GM18508 (cell line): ENCODE measurements around the gene NPAS3.

Experiments used
- ATAC-seq: cut with Tn5 transposase; IDR thresholded peaks from one replicate; pipeline ENCODE4 v1.9.1; 2021; ENCODE audit warnings: moderate number of reproducible peaks; ENCODE audit not compliant: insufficient read depth, unreplicated experiment

NPAS3 gene

GRCh38 chr14:33009673-33010072 lies 71.0 kb downstream of the NPAS3 start:
- ATAC-seq = no peak

DNA sequence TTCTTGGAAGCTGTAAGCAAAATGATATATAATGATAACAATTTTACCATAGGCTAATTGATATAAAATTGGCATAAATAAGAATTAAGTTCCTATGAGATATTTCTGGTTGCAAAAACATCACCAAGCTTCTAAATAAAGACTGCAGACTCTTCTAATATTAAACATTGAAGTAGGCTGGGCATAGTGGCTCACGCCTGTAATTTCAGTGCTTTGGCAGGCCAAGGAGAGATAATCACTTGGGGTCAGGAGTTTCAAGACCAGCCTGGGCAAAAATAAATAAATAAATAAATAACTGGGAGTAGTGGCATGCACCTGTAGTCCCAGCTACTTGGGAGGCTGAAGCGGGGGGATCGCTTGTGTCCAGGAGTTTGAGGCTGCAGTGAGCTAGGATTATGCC lies 71.8 kb downstream of the NPAS3 start:
- ATAC-seq = no peak

GRCh38 chr14:33014710-33015109 lies 76.0 kb downstream of the NPAS3 start:
- no peak for ATAC-seq

GRCh38 chr14:33016613-33017012 lies 77.9 kb downstream of the NPAS3 start:
- ATAC-seq = no peak

DNA sequence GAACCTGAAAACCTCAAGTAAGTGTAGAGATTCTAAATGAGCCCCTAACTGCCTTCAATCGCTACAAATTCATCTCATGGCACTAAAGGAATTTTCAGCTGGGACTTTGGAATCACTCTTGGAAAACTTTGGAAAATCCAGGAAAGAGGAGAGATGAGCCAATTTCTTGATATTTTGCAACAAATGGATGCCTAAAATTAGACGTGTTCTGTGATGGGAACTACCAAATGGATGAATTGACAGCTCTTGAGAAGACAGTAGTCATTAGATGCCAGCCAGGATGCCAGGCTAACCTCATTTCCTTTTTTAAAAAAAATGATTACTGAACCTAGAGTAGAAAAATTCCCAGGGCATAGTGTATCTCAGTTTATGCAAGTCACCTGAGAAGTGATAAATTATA lies 78.3 kb downstream of the NPAS3 start:
- ATAC-seq = no peak

- no peak for ATAC-seq
Measured at GRCh38 chr14:33019346-33019745, 80.7 kb downstream of the NPAS3 start.

DNA sequence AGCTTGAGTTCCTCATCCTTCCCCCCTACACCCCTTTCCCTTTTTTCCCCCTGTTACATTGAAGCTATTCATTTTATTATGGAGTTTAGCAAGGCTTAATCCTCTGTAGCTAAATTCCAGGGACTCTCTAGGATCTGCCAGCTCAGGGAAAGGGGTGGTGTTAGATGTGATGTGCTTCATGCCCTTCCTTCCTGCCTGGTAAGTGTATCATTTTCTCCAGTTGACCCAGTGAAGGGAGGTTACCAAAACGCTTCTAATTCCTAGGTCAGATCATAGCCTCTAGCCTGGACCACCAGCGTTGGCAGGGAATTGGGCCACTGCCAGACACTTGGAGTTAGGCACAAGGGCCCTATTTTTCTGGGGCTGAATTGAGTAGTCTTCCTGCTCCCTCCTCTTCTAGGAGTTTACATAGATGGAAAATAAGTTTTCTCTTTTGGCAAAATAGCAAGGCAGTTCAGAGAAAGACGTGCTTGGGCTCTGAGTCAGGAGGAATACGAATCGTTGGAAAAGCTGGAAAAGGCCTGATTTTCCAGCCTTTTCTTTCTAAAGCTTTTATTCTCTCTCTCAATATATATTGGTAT lies 88.3 kb downstream of the NPAS3 start:
- ATAC-seq = no peak

- no peak for ATAC-seq
Measured at GRCh38 chr14:33029511-33029910, 90.8 kb downstream of the NPAS3 start.

DNA sequence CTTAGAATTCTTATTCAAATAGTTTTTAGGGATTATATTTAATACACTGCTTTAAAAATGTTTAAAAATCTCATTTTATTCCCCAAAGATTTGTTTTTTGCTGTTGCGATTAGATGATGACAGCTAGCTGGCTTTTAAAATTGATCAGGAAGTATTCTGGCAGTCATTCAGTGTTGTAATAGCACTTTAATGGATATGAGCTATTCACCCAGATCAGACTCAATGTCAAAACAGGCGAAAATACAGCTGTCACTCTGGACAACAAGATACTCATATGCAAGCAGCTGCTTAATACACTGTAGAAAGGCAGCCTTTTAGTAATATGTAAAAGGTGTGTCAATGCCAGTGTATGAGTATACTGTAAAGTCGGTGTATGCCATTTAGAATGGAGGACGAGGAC lies 91.7 kb downstream of the NPAS3 start:
- no peak for ATAC-seq

DNA sequence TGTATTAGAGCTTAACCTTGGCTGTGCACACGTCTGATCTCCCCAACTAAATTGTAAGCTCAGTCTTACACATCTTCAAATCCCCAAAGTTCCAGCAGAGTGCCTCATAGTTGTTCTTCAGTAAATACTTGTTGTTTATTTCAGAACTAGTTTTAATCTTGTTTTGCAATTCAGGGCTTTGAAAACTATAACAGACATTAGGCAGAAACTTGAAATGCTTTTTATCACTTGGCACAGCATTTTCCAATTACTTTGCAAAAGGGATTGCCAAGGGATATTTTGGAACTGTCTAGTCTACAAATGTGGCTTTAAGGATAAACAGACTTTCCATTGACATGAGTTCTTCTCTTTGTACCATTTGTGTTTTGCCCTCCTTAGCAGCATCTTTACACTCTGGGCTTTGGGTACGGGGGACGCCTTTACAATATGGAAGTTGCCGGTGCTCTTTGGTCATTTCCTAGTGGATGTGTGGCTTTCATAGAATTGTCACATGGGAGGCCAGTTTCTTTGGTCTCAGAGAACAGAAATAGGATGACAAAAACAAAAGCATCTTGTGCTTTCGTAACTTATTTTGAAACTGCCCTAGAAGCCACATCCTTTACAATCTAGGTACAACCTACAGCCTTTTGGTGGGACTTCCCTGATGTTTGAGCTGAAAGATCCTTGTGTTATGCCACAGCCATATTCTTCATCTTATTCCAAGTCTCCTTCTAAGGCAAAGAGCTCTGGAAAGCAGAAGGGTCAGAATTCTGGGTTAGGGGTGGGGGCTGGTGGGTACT lies 96.9 kb downstream of the NPAS3 start:
- no peak for ATAC-seq

- ATAC-seq = no peak
Measured at GRCh38 chr14:33039311-33039710, 100.6 kb downstream of the NPAS3 start.

DNA sequence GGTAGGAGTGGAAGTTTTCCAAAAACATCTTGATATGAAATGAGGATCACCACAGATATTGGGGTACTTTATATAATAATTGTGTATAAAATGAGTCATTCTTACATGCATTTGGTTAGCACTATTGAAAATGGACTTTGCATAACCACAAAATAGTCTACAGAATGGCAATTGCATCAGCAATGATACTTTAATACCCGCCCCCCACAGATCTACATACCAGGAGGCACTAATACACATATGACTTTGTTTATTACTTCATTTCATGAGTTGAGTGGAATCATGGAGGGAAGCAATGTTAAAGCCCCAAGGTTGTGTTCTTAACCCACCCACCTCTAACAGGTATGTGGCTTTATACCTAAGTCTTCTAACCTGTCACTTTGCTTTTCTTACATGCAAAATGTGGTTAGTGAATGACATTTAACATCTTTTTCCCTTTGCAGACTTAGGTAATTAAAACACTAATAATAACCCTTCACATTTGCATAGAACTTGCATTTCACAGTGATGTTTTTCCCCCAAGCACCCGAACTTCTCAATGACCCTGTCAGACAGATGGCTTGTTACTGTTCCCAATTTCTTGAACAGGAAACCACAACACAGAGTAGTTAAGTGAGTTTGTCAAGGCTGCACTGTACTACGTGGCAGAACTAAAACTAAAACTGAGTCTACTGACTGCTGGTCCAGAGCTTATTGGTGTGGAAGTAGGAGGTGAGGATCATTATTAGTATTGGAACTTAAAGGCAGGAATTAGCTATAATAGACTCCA lies 101.9 kb downstream of the NPAS3 start:
- ATAC-seq = no peak

GRCh38 chr14:33042591-33042990 lies 103.9 kb downstream of the NPAS3 start:
- no peak for ATAC-seq

GRCh38 chr14:33045760-33046159 lies 107.1 kb downstream of the NPAS3 start:
- ATAC-seq = no peak

DNA sequence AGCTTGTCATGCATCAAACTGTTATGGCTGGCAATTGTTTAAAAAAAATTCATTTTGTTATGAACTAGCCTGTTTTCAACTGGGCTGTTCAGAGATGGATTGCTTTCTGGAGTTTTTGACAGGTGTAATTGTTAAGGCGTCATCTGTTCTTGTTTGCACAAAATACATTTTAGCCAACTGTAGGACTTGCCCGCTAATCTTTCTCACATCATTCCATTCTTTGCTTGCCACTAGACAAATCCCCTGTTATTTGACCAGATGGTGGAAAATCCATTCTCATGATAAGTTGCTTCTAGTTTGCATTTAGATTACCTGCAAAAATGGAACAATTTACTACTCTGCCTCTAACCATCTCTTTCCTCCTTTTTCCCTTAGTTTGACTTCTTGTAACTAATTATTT lies 114.3 kb downstream of the NPAS3 start:
- no peak for ATAC-seq

DNA sequence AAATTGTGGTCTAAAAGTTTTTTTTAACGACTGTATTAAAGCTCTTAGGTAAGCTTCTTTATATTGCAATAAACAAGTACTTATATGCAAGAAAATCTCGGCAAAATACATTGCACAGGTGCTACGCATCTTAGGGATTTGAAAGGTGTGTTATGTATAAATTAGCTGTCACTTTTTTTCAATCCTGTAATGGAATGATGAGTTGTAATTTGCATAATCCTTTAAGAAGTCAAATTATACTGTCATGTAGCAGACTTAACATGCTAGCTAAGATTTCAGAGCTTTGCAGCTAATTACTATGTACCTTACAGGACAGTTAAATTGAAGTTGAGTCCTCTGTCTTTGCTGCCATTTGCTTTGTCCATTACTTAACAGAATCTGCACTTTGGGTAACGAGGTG lies 117.5 kb downstream of the NPAS3 start:
- no peak for ATAC-seq

DNA sequence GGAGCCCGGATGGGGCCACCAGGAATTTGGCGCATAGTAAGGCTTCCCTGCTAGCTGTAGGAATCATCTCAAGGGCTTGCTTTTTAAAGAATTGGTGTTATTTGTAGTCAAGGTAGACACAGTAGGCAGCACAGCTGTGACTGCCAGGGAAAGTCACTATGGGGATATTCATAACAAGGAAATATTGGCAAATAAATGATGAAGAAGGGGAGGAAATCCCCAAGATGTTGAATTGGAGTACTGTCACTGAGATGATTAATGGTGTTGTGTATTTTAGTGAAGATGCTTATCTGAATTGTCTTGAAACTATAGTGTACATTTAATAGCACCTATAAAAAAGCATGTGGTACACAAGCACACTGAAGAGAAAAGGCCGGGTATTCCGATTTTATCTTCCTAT lies 118.9 kb downstream of the NPAS3 start:
- no peak for ATAC-seq

DNA sequence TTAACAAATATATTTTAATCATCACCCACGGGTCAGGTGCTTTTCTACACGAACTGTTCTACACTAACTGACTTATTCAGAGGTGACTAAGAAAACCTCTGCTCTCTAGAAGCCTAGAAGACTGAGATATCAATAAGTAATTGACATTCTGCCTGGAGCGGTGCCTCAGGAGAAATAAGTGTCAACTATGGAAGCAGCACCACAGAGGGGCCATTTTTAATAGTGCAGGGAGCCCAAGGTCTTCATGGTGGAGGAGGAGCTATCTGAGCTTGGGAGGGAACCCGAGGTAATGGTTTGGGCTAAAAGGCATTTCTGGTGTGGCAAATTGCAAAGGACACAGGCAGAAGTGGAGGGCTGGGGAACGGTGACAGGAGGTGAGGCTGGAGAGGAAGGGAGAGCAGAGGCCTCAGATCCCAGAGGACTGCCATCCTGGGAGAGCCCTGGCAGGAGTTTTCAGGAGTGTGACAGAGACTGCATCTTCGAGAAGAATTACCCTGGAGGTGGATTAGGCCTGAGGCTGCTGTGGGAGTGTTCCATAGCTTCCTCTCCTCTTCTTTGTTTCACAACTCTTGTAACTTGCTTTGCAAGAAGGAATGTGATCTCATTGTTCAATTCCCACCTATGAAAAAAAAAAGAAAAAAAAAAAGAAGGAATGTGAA lies 123.1 kb downstream of the NPAS3 start:
- no peak for ATAC-seq

DNA sequence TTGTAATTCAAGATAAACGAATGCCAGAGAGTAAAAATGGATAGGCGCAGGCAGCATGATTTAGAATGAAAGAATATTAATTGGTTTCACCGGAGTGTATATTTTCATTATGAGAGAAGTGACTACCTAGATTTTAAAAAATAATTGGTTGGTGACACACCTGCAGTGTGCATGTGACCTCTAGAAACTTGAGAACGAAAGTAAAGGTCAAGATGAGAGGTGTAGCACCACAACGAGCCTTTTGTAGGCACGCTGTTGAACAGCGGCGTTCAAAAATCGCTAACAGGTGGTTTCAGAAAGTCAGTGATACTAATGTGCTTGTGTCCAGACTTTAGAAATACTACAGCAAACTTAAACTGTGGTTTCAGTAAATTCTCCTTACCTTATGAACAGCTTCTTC lies 123.8 kb downstream of the NPAS3 start:
- no peak for ATAC-seq

DNA sequence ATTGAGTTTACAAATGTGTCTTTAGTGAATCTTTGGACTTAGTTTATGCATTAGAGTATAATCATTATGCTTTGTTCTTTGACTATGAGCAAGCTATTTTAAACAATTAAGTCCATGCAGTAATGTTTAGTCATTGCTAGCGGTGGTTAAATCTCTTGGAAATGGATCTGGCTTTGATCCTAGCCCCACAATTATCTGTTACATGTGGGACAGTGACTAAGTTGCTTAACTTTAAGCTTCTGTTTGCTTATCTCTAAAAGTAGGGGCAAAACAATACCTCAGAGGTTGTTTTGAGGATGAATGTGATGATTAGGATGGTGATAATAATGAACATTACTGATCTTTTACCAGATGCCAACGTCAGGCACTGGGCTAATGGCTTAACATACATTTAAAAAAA lies 124.2 kb downstream of the NPAS3 start:
- ATAC-seq = no peak

GRCh38 chr14:33063521-33063920 lies 124.8 kb downstream of the NPAS3 start:
- no peak for ATAC-seq
